WTC11 (cell line): ENCODE measurements around the gene SPATA13.
"Not testable (repeated sequence)": the region's sequence is repeated elsewhere in the genome, so short reads cannot be mapped to it uniquely, and the experiment has no call there.

Experiments
- EMX1 ChIP-seq: fragments of 250-450 bp; sonication (Bioruptor Pico); IDR thresholded peaks from 2 replicates; pipeline ENCODE4 v1.8.0; 2021; ENCODE audit warnings: mild to moderate bottlenecking
- HMGXB4 ChIP-seq: sonication (generic); formaldehyde crosslinking; IDR thresholded peaks from 2 replicates; pipeline ENCODE4 v1.8.1; 2023; ENCODE audit warnings: mild to moderate bottlenecking, moderate library complexity, missing genetic modification reagents
- TF ChIP-seq, protein P1 (sequence below): fragments of 200-600 bp; IDR thresholded peaks from 2 replicates; pipeline ENCODE4 v1.8.0; 2022; ENCODE audit warnings: antibody characterized with exemption

DNA sequence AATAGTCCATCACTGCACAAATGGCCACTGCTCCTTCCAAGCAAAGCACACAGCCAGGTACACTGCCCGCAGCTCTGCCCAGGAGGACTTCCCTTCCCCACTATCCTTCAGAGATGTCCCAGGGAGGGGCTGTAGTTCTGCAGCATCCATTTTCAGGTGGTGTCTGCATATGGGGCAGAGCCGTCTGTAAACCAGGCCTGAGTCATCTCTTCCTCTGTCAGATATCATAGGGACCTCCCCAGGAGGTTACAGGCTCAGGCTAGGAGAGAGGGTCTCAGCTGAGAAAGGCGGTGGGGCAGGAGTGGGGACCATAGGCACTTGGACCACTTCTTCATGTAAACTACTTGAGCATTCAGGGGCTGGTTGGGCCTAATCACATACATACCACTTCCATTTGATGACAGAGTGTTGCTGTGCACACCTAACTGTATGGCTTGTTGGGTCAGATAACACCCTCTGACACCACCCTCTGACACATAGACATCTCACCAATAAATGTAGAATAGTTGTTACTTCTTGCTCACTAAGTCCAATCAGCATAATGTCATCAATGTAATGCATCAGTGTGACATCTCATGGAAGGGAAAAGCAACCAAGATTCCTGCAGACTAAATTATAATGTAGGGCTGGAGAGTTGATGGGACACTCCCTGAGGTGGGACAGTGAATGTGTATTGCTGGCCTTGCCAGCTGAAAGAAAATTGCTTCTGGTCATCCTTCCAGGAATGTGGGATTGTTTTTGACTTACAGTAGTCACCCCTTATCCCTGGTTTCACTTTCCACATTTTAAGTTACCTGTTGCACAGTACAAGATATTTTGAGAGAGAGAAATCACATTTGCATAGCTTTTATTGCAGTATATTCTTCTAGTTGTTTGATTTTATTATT is 189.5 kb downstream of the SPATA13 start:
- TF ChIP-seq, protein P1, sequence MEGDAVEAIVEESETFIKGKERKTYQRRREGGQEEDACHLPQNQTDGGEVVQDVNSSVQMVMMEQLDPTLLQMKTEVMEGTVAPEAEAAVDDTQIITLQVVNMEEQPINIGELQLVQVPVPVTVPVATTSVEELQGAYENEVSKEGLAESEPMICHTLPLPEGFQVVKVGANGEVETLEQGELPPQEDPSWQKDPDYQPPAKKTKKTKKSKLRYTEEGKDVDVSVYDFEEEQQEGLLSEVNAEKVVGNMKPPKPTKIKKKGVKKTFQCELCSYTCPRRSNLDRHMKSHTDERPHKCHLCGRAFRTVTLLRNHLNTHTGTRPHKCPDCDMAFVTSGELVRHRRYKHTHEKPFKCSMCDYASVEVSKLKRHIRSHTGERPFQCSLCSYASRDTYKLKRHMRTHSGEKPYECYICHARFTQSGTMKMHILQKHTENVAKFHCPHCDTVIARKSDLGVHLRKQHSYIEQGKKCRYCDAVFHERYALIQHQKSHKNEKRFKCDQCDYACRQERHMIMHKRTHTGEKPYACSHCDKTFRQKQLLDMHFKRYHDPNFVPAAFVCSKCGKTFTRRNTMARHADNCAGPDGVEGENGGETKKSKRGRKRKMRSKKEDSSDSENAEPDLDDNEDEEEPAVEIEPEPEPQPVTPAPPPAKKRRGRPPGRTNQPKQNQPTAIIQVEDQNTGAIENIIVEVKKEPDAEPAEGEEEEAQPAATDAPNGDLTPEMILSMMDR = not testable (repeated sequence)
- not testable (repeated sequence) for TF ChIP-seq EMX1, HMGXB4 (CRISPR knock-in tag)
